ENCODE data around the gene PDE4B. TPM values are rescaled to one million over a fixed set of nuclear protein-coding genes. Genes with fewer than 3 reads are reported as not detected.

Gene PDE4B
- total and polyA plus RNA-seq, 2 of the 13 experiments (the other 11 are each of a cell fraction or from before 2014, with no cell fraction given), result not detected

GRCh38 chr1:66403007-66403731 lies 610.5 kb downstream of the PDE4B start (continued):
- TF ChIP-seq, protein P1, sequence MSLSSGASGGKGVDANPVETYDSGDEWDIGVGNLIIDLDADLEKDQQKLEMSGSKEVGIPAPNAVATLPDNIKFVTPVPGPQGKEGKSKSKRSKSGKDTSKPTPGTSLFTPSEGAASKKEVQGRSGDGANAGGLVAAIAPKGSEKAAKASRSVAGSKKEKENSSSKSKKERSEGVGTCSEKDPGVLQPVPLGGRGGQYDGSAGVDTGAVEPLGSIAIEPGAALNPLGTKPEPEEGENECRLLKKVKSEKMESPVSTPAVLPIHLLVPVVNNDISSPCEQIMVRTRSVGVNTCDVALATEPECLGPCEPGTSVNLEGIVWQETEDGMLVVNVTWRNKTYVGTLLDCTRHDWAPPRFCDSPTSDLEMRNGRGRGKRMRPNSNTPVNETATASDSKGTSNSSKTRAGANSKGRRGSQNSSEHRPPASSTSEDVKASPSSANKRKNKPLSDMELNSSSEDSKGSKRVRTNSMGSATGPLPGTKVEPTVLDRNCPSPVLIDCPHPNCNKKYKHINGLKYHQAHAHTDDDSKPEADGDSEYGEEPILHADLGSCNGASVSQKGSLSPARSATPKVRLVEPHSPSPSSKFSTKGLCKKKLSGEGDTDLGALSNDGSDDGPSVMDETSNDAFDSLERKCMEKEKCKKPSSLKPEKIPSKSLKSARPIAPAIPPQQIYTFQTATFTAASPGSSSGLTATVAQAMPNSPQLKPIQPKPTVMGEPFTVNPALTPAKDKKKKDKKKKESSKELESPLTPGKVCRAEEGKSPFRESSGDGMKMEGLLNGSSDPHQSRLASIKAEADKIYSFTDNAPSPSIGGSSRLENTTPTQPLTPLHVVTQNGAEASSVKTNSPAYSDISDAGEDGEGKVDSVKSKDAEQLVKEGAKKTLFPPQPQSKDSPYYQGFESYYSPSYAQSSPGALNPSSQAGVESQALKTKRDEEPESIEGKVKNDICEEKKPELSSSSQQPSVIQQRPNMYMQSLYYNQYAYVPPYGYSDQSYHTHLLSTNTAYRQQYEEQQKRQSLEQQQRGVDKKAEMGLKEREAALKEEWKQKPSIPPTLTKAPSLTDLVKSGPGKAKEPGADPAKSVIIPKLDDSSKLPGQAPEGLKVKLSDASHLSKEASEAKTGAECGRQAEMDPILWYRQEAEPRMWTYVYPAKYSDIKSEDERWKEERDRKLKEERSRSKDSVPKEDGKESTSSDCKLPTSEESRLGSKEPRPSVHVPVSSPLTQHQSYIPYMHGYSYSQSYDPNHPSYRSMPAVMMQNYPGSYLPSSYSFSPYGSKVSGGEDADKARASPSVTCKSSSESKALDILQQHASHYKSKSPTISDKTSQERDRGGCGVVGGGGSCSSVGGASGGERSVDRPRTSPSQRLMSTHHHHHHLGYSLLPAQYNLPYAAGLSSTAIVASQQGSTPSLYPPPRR (CRISPR knock-in tag; IDR thresholded peaks at IDR 0.05; ENCODE audit: borderline replicate concordance), result no peak
- no peak for TF ChIP-seq TCF7L2 (IDR thresholded peaks at IDR 0.05; ENCODE audit: low read depth, low read length)
- TF ChIP-seq, protein P2, sequence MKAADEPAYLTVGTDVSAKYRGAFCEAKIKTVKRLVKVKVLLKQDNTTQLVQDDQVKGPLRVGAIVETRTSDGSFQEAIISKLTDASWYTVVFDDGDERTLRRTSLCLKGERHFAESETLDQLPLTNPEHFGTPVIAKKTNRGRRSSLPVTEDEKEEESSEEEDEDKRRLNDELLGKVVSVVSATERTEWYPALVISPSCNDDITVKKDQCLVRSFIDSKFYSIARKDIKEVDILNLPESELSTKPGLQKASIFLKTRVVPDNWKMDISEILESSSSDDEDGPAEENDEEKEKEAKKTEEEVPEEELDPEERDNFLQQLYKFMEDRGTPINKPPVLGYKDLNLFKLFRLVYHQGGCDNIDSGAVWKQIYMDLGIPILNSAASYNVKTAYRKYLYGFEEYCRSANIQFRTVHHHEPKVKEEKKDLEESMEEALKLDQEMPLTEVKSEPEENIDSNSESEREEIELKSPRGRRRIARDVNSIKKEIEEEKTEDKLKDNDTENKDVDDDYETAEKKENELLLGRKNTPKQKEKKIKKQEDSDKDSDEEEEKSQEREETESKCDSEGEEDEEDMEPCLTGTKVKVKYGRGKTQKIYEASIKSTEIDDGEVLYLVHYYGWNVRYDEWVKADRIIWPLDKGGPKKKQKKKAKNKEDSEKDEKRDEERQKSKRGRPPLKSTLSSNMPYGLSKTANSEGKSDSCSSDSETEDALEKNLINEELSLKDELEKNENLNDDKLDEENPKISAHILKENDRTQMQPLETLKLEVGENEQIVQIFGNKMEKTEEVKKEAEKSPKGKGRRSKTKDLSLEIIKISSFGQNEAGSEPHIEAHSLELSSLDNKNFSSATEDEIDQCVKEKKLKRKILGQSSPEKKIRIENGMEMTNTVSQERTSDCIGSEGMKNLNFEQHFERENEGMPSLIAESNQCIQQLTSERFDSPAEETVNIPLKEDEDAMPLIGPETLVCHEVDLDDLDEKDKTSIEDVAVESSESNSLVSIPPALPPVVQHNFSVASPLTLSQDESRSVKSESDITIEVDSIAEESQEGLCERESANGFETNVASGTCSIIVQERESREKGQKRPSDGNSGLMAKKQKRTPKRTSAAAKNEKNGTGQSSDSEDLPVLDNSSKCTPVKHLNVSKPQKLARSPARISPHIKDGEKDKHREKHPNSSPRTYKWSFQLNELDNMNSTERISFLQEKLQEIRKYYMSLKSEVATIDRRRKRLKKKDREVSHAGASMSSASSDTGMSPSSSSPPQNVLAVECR (CRISPR knock-in tag; IDR thresholded peaks at IDR 0.05; ENCODE audit: borderline replicate concordance), result no peak

Data from HepG2 (cell line).